Endothelial cell of coronary artery (primary cell): ENCODE data around the gene SPN. TPM values are rescaled to one million over a fixed set of nuclear protein-coding genes. Genes with fewer than 3 reads are reported as not detected.

ENCODE experiments used
- total RNA-seq: library from RNA; depleted of rRNA; stranded (reverse); fragments of >200 nt; gene quantifications from 2 replicates; pipeline ENCODE4 v1.2.3, GENCODE V29; 2014

Gene SPN
- total RNA-seq: not detected in 2 replicates

DNA sequence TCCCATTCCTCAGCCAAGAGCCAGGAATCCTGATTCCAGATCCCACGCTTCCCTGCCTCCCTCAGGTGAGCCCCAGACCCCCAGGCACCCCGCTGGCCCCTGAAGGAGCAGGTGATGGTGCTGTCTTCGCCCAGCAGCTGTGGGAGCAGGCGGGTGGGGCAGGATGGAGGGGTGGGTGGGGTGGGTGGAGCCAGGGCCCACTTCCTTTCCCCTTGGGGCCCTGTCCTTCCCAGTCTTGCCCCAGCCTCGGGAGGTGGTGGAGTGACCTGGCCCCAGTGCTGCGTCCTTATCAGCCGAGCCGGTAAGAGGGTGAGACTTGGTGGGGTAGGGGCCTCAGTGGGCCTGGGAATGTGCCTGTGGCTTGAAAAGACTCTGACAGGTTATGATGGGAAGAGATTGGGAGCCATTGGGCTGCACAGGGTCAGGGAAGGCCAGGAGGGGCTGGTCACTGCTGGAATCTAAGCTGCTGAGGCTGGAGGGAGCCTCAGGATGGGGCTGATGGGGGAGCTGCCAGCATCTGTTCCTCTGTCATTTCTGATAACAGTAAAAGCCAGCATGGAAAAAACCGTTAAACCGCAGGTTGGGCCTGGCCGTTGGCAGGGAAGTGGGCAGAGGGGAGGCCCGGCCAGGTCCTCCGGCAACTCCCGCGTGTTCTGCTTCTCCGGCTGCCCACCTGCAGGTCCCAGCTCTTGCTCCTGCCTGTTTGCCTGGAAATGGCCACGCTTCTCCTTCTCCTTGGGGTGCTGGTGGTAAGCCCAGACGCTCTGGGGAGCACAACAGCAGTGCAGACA lies at the start of gene SPN:
TSS of gene SPN (plus strand) at position 232 of the 791 bp plus-strand sequence. CDS start at position 714, 482 bp downstream.

GRCh38 chr16:29678691-29679267 lies 15.7 kb downstream of the SPN start, which contains the start of gene QPRT:
Gene QPRT, plus strand, starts transcription at chr16:29679180. Its CDS starts 18 bp downstream, at chr16:29679198.

Other genes starting within 250 kb of the SPN start
- gene BOLA2, start 208.9 kb upstream of the SPN start, total RNA-seq: 47.6 and 68.6 TPM in 2 replicates
- 5.4 and 5.5 TPM in 2 replicates for gene SLX1B, start 208.7 kb upstream of the SPN start, total RNA-seq
- 5.4 and 6.2 TPM in 2 replicates for gene SULT1A4, start 203.3 kb upstream of the SPN start, total RNA-seq
- 17.6 and 28.3 TPM in 2 replicates for gene NPIPB12, start 156.8 kb upstream of the SPN start, total RNA-seq
- under 0.01 and 0.19 TPM in 2 replicates for gene QPRT, start 15.9 kb downstream of the SPN start, total RNA-seq
- not detected in 2 replicates for gene C16orf54, start 82.7 kb downstream of the SPN start, total RNA-seq
- gene ZG16, start 115.0 kb downstream of the SPN start, total RNA-seq: not detected in 2 replicates
- gene KIF22, start 127.5 kb downstream of the SPN start, total RNA-seq: 29.6 and 57.5 TPM in 2 replicates
- gene MAZ, start 143.3 kb downstream of the SPN start, total RNA-seq: 227 and 252 TPM in 2 replicates
- 0.27 and 0.56 TPM in 2 replicates for gene PRRT2, start 148.9 kb downstream of the SPN start, total RNA-seq
- gene PAGR1, start 152.9 kb downstream of the SPN start, total RNA-seq: 17.2 and 21.5 TPM in 2 replicates
- 250 and 373 TPM in 2 replicates for gene MVP, start 157.2 kb downstream of the SPN start, total RNA-seq
- 56.0 and 67.3 TPM in 2 replicates for gene CDIPT, start 200.0 kb downstream of the SPN start, total RNA-seq
- 1.2 and 3.7 TPM in 2 replicates for gene SEZ6L2, start 236.3 kb downstream of the SPN start, total RNA-seq
- 1.2 and 2.4 TPM in 2 replicates for gene ASPHD1, start 237.2 kb downstream of the SPN start, total RNA-seq